OCI-LY1 (cell line): Measurements from ENCODE around the gene ASF1B.

ENCODE experiments used
- CTCF ChIP-seq: fragments of 200-600 bp; sonication (generic), shearing (Covaris generic); IDR thresholded peaks from 2 replicates; pipeline ENCODE4 v1.5.1; 2017; ENCODE audit warnings: mild to moderate bottlenecking, antibody characterized with exemption, low read length, moderate library complexity, mixed read lengths
- EZH2 ChIP-seq: fragments of 200-600 bp; sonication (generic), shearing (Covaris generic); IDR thresholded peaks from 2 replicates; pipeline ENCODE4 v1.8.0; 2017; ENCODE audit warnings: borderline replicate concordance, mixed run types, mild to moderate bottlenecking, antibody characterized with exemption, low read length, moderate library complexity, mixed read lengths

GRCh38 chr19:14107581-14108461, 28.6 kb downstream of the ASF1B start:
- TF ChIP-seq CTCF = no peak
- TF ChIP-seq EZH2 = no peak
